C4-2B (cell line): ENCODE measurements around the gene ANKRD52.

Experiments used
- H3K27ac ChIP-seq: fragments of 450-650 bp; 2 replicates; pipeline ENCODE4 v1.5.1; 2017
- CTCF ChIP-seq: fragments of 450-650 bp; conservative IDR thresholded peaks from 2 replicates; pipeline ENCODE4 v1.5.1; 2017; ENCODE audit warnings: mild to moderate bottlenecking
- ZFX ChIP-seq: fragments of 450-650 bp; IDR thresholded peaks from 2 replicates; pipeline ENCODE4 v1.6.1; 2017

Gene ANKRD52

GRCh38 chr12:56247923-56248322 is 10.3 kb downstream of the ANKRD52 start:
- H3K27ac ChIP-seq = no peak overlapping the region
- no peak for TF ChIP-seq CTCF

- H3K27ac ChIP-seq = no peak overlapping the region
- TF ChIP-seq ZFX (no peak), CTCF (no peak)
Observed at GRCh38 chr12:56244494-56244893, 13.7 kb downstream of the ANKRD52 start.

DNA sequence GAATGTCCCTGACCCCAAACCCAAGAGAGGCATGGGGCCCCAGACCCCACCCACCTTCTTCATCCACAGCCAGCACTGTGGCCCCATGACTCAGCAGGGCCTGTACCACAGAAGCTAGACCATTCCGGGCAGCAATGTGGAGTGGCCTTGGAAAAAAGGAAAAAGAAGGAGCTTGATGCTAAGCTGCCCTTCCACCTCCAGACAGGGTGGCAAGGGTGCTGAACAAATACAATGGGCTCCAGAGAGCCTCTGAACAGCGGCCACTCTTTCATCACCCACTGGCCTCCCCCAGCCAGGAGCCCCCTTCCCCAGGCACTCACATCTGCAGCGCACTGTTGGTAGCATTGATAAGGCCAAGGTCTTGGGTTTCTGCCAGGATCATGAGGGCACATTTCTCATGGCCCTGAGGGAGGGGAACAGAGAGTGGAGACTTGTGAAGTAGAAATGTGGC is 14.4 kb downstream of the ANKRD52 start:
- no peak overlapping the region for H3K27ac ChIP-seq
- no peak for TF ChIP-seq CTCF

GRCh38 chr12:56242986-56243385 is 15.2 kb downstream of the ANKRD52 start:
- H3K27ac ChIP-seq = no peak overlapping the region
- no peak for TF ChIP-seq ZFX
- TF ChIP-seq CTCF = no peak

DNA sequence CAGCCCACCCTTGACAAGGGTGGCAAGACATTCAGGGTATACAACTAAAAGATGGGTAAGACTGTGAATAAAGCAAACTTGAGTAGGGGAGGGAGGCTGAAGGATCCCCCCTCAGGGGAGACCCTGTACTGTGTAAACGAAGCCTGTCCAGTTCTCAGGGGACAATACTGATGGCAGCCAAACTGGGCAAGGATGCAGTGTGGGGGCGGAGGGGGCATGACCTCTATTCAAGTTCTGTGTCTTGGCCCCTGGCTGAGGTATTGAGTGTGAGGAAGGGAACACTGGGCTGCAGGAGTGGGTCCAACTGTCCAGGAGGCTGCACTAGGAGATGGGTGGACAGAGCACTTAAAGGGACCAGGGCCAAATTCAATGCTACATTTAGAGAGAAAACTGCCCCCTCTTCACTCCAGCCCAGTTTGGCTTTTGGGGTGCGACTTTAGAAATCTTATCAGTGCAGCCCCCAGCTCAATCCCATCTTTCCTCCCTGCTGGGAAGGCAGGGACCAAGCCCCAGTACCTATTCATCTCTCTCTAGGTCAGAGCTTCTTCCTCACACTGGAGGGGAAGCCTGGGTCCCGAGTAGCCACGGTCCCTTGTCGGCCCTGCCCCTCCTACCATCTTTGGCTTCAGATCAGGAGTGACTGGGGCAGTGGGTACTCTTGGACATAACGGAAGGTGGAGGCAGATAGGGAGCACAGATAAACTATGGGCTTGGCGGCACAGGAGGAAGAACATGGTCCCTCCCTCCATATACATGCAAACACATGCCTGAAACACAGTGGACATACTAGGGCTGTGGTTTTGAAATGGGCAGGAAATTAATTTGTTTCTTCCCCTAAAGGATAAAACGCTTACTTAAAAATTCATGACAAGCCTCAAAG is 16.5 kb downstream of the ANKRD52 start:
- no peak overlapping the region for H3K27ac ChIP-seq
- TF ChIP-seq CTCF (no peak), ZFX (no peak)

GRCh38 chr12:56237552-56237951 is 20.6 kb downstream of the ANKRD52 start:
- H3K27ac ChIP-seq = no peak overlapping the region
- TF ChIP-seq ZFX (no peak), CTCF (no peak)

- H3K27ac ChIP-seq = no peak overlapping the region
- no peak for TF ChIP-seq ZFX
- TF ChIP-seq CTCF = no peak
Observed at GRCh38 chr12:56236985-56237384, 21.2 kb downstream of the ANKRD52 start.
